Smooth muscle cell (in vitro differentiated cells): ENCODE measurements around the gene ADAMTS20. TPM values are rescaled to one million over a fixed set of nuclear protein-coding genes. Genes with fewer than 3 reads are reported as not detected.
A peak's percentile ranks its signal among the peaks of the same experiment; 100 is the strongest.
"Not testable (repeated sequence)": the region's sequence is repeated elsewhere in the genome, so short reads cannot be mapped to it uniquely, and the experiment has no call there.

ENCODE experiments used
- DNase-seq: peaks from one replicate; lab custom pipeline; 2025; ENCODE audit not compliant: unreplicated experiment; lab: John Stamatoyannopoulos, UW
- H2AFZ ChIP-seq: fragments of 200-600 bp; sonication (generic); 2 replicates; pipeline ENCODE4 v1.6.0; 2016; ENCODE audit warnings: antibody characterized with exemption, low read depth, mild to moderate bottlenecking
- H3F3A ChIP-seq: fragments of 200-600 bp; sonication (generic); 2 replicates; pipeline ENCODE4 v1.6.0; 2017; ENCODE audit warnings: antibody characterized with exemption, low read depth
- H3K27ac ChIP-seq: fragments of 200-600 bp; sonication (generic); 2 replicates; pipeline ENCODE4 v1.5.1; 2016; ENCODE audit warnings: low read depth, mild to moderate bottlenecking
- H3K27me3 ChIP-seq: fragments of 200-600 bp; sonication (generic); 2 replicates; pipeline ENCODE4 v1.6.1; 2016; ENCODE audit warnings: low read depth, mild to moderate bottlenecking
- H3K36me3 ChIP-seq: fragments of 200-600 bp; sonication (generic); 2 replicates; pipeline ENCODE4 v1.5.1; 2016; ENCODE audit warnings: low read depth
- H3K4me1 ChIP-seq: fragments of 200-600 bp; sonication (generic); 2 replicates; pipeline ENCODE4 v1.5.1; 2016; ENCODE audit warnings: low read depth
- H3K4me2 ChIP-seq: fragments of 200-600 bp; sonication (generic); 2 replicates; pipeline ENCODE4 v1.6.0; 2016; ENCODE audit warnings: mild to moderate bottlenecking
- H3K4me3 ChIP-seq: fragments of 200-600 bp; sonication (generic); 2 replicates; pipeline ENCODE4 v1.5.1; 2016; ENCODE audit warnings: mild to moderate bottlenecking
- H3K79me2 ChIP-seq: fragments of 200-600 bp; sonication (generic); 2 replicates; pipeline ENCODE4 v1.6.0; 2016; ENCODE audit warnings: low read depth, mild to moderate bottlenecking
- H3K9ac ChIP-seq: fragments of 200-600 bp; sonication (generic); 2 replicates; pipeline ENCODE4 v1.6.0; 2016; ENCODE audit warnings: low read depth
- H3K9me3 ChIP-seq: fragments of 200-600 bp; sonication (generic); replicated peaks from 2 replicates; pipeline ENCODE4 v1.5.1; 2016; ENCODE audit warnings: low read depth
- H4K20me1 ChIP-seq: fragments of 200-600 bp; sonication (generic); 2 replicates; pipeline ENCODE4 v1.6.0; 2016; ENCODE audit warnings: low read depth
- CTCF ChIP-seq: fragments of 200-600 bp; sonication (generic); IDR thresholded peaks from 2 replicates; pipeline ENCODE4 v1.5.1; 2017; ENCODE audit warnings: borderline replicate concordance, mild to moderate bottlenecking, antibody characterized with exemption; ENCODE audit not compliant: insufficient read depth, poor library complexity, severe bottlenecking
- WGBS: methylation state at CpG from one replicate; pipeline ENCODE4 v1.1.7; 2016; ENCODE audit warnings: low lambda C conversion rate; 5-methylcytosine and 5-hydroxymethylcytosine counted together
- polyA plus RNA-seq: library from polyadenylated mRNA; unstranded; fragments of >200 nt; fragmentation: Nextera tagmentation; extraction: Ambion mirVana; gene quantifications from 2 replicates; pipeline ENCODE4 v1.2.1, GENCODE V29; 2016
- total RNA-seq: library from RNA; depleted of rRNA; stranded (reverse); fragments of >200 nt; gene quantifications from 2 replicates; pipeline ENCODE4 v1.2.3, GENCODE V29; 2014

Gene ADAMTS20
- total and polyA plus RNA-seq, 2 experiments from 2014 or later = 1.4 to 4.2 TPM

GRCh38 chr12:43349863-43350262, 202.1 kb downstream of the ADAMTS20 start:
- no peak overlapping the region for H3K4me2 ChIP-seq
- H3K79me2 ChIP-seq = no peaks in the 10 kb centered on the region
- no peak overlapping the region for H3K4me3 ChIP-seq
- peak; percentile 31 for TF ChIP-seq CTCF
- WGBS = 84% methylated on average over 2 of the region's 2 CpGs
- H3K27me3 ChIP-seq = no peaks in the 10 kb centered on the region
- peaks cover 10% of the 10 kb centered on the region for H3K9me3 ChIP-seq
- DNase-seq = no peak
- no peak overlapping the region for H2AFZ ChIP-seq
- H3K4me1 ChIP-seq = no peaks in the 10 kb centered on the region
- no peaks in the 10 kb centered on the region for H4K20me1 ChIP-seq
- H3K36me3 ChIP-seq = no peaks in the 10 kb centered on the region
- no peaks in the 10 kb centered on the region for H3F3A ChIP-seq
- no peak overlapping the region for H3K9ac ChIP-seq
- no peak overlapping the region for H3K27ac ChIP-seq

- Histone ChIP-seq H3K36me3 (no peaks in the 10 kb centered on the region), H3F3A (no peaks in the 10 kb centered on the region), H3K4me2 (no peak overlapping the region), H2AFZ (no peak overlapping the region), H3K9ac (no peak overlapping the region), H3K4me3 (no peak overlapping the region), H3K79me2 (no peaks in the 10 kb centered on the region), H3K27me3 (no peaks in the 10 kb centered on the region), H3K27ac (no peak overlapping the region), H3K9me3 (peaks cover 20% of the 10 kb centered on the region), H4K20me1 (no peaks in the 10 kb centered on the region), H3K4me1 (no peaks in the 10 kb centered on the region)
- no peak for DNase-seq
- TF ChIP-seq CTCF = no peak
- 94% methylated on average over 3 of the region's 3 CpGs for WGBS
Observed at GRCh38 chr12:43348221-43348620, 203.8 kb downstream of the ADAMTS20 start.

DNA sequence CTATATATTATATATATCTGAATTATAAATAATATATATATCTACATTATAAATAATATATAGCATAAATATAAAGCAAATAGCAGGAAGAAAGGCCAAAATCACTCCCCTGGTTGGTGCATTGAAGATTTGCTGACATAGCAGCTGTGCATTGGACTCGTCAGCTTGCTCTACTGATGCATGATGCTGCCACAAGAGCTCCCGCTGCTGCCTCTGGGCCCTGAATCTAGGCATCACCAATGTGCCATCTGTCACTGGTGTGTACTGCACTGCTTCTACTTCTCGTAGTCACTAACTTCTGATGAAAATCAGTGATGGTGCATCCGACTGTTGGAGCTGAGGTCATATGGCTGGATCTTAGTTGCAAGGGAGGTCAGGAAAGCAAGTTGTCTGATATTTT, 205.0 kb downstream of the ADAMTS20 start:
- DNase-seq = no peak
- no peaks in the 10 kb centered on the region for H3K4me1 ChIP-seq
- H3K4me2 ChIP-seq = no peak overlapping the region
- 96% methylated on average over 4 of the region's 4 CpGs for WGBS
- TF ChIP-seq CTCF = no peak
- no peaks in the 10 kb centered on the region for H4K20me1 ChIP-seq
- no peak overlapping the region for H3K27ac ChIP-seq
- H3K4me3 ChIP-seq = no peak overlapping the region
- no peaks in the 10 kb centered on the region for H3K27me3 ChIP-seq
- H3K36me3 ChIP-seq = no peaks in the 10 kb centered on the region
- H2AFZ ChIP-seq = no peak overlapping the region
- peaks cover 20% of the 10 kb centered on the region for H3K9me3 ChIP-seq
- no peaks in the 10 kb centered on the region for H3K79me2 ChIP-seq
- H3K9ac ChIP-seq = no peak overlapping the region
- H3F3A ChIP-seq = no peaks in the 10 kb centered on the region

DNA sequence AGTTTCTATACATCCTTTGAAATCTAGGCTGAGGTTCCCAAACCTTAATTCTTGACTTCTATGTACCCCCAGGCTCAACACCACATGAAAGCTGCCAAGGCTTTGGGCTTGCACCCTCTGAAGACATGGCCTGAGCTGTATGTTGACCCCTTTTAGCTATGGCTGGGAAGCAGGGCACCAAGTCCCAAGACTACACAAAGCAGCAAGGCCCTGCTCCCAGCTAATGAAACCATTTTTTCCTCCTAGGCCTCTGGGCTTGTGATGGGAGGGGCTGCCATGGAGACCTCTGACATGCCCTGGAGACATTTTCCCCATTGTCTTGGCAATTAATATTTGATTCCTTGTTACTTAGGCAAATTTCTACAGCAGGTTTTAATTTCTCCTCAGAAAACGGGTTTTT, 207.0 kb downstream of the ADAMTS20 start:
- Histone ChIP-seq H3K4me3 (no peak overlapping the region), H3K79me2 (no peaks in the 10 kb centered on the region), H3K27me3 (no peaks in the 10 kb centered on the region), H4K20me1 (no peaks in the 10 kb centered on the region), H2AFZ (no peak overlapping the region), H3K36me3 (no peaks in the 10 kb centered on the region), H3K27ac (no peak overlapping the region), H3K9me3 (peaks cover 20% of the 10 kb centered on the region), H3K4me2 (no peak overlapping the region), H3K9ac (no peak overlapping the region), H3K4me1 (no peaks in the 10 kb centered on the region), H3F3A (no peaks in the 10 kb centered on the region)
- DNase-seq = no peak
- 48% methylated on average over 1 of the region's 1 CpG for WGBS
- TF ChIP-seq CTCF = no peak

GRCh38 chr12:43341785-43342313, 210.2 kb downstream of the ADAMTS20 start:
- H3K9ac ChIP-seq, H3K4me3 ChIP-seq, H3K79me2 ChIP-seq, H4K20me1 ChIP-seq, H2AFZ ChIP-seq, H3K36me3 ChIP-seq, H3K4me1 ChIP-seq, H3K27me3 ChIP-seq, DNase-seq, H3F3A ChIP-seq, H3K4me2 ChIP-seq, H3K27ac ChIP-seq: not testable (repeated sequence)
- peaks cover 20% of the 10 kb centered on the region for H3K9me3 ChIP-seq
- WGBS = 91% methylated on average over 3 of the region's 3 CpGs
